Activated CD8-positive, alpha-beta memory T cell treated with anti-CD3 and anti-CD28 coated beads, Interleukin-2, amount 50 U/mL, for 4 hours (primary cell): Measurements from ENCODE around the gene ENDOU.
A peak's percentile ranks its signal among the peaks of the same experiment; 100 is the strongest.

Experiments used
- DNase-seq: peaks from one replicate; pipeline ENCODE4 v3.0.0-alpha.2; 2020

Gene ENDOU

DNA sequence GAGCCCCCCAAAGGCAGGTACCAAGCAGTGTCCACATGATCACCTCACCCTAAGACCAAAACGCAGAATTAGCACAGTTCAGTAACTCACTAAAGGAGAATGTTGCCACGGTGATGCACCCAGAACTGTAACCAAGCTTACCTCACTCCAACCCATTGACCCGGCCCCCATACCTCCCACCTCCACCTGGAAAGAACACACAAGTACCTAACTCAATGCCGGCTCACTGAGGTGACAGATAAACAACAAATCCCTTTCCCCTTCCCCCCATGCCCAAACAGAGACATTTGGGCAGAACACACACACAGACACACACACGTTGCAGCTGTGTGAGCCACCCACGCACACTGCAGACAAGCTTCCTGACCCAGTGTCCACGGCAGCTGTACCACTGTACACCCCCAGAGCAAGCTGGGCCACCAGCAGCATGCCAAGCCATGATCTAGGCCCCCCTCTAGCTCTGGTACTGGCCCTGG, 32.1 kb upstream of the ENDOU start:
- DNase-seq = no peak

DNA sequence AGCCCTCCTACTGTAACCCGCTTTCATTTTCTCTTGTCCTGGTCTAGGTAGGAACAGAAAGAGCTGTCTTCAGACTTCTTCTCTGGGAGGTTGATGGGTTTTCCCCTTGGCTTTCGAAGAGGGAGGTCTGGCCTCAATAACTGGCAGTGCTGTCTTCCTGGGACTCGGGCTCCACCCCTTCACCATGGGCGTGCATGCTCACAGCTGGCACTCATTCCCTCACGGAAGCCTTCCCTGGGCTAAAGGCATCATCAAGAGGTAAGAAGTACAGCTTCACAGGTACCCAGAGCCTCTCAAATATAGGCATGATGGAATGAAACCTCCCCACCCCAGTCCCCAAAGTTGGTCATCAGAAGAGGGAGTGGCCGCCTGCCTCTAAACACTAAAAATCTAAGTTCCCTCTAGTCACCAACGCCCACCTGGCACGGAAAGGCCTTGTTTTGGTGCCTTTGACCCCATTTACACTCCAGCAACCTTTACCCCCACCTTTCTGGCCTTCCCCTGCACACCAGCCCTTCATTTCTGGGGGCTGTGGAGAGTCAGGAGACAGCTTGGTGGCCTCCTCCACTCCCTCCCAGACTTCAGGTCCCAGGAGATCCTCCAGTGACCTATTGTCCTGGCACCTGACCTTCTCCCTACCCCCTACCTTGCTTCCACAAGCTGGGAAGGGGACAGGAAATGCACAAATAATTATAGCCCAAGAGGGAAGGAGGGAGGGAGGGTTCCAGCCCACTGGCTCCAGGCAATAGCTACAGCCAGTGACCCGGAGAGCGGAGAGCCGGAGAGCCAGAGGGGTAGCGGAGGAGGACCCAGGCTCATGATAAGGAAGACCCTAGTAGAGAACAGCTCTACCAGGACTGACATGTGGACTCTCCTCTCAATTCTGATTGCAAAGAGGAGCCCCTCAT, 30.6 kb upstream of the ENDOU start:
- DNase-seq = no peak

DNA sequence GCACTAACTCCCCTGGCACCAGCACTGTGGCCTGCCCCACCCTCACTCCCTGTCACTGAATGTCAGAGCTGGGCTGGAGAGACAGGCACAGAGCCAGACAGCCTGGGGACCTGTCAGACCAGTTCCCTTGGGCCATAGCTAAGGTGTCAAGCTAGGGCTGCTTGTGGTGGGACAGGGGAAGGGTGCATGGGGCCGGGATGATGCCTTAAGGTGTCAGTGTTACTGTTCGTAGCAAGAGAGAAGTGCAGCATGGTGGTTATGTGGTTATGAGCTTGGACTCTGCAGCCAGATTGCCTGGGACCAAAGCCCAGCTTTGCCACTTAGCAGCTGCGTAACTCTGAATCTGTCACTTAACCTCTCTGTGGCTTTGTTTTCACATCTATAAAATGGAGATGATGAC, 29.6 kb upstream of the ENDOU start:
- no peak for DNase-seq

DNA sequence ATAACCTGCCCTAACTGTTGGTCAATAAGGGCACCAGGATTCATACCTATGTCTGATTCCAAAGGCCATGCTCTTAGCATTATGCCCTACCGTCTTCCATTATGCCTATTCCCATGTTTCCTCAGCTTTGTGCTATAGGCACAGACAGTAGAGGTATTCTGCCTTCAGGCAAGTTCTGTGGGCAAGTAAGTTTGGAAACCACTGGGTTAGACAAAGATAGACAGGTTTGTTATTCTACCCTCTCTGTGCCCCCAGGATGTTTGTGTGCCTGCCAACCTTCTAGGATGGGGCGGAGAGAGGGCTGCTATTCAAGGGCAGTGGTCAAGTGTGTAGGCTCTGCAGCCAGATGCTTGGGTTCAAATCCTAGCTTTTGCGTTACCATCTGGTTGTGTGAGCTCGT, 28.8 kb upstream of the ENDOU start:
- no peak for DNase-seq

DNA sequence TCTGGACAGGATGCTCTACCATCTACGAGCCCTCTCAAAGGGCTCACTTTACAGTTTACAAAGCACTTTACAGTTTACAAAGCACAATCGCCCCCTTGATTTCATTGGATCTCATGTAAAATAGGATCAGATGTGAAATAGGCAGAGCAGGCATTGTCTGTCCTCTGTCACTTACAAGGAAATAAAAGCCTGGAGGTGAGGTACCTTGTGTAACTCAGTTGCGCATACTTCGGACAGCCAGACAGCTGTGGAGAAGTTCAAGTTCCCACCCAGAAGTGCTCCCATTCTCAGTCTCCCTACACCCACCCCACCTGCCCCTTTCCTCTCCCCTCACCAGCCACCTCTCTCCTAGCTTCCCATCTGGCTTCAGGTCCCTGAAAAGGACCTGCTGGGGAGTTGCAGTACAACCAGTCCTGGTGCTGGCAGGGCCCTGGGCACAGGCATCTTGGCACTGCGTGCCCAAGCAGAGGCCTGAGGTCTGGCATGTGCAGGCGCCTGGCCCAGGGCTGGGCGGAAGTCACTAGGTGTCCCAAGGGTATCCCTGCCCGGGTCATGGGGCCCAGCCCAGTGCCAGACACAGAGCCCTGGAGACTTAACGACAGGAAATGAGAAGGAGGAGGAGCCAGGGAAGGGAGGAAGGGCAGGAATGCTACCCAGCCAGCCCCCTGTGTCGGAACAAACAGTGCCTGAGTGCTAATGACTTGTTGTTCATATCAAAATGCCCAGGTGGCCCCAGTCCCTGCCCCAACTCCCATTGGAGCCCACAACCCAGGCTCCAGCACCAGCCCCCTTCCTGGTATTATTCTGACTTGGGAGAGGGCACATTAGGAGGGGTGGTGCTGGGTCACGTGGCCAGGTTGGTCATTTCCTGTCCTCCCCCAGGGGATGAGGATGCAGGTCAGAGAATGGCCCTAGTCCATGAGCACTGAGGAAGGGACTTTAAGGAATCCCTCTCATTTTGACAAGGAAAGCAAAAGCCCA, 28.0 kb upstream of the ENDOU start:
- DNase-seq = no peak

DNA sequence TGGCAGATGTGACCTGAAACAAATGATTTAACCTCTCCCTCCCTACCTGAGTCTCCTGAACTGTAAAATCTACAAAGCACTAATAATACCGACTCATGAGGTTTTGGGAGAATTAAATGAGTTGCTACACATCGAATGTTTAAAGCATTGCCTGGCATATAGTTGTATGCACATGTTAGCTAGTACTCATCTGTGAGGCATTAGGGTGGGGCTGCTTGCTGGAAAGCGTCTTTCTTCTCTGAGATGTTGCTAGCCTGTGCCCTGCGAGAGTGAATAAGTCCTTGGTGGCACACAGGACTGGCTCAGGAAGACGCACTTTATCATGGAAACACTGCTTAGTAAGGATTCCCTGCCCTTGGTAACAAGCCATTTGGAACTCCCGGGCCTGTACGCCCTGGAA, 27.3 kb upstream of the ENDOU start:
- no peak for DNase-seq

DNA sequence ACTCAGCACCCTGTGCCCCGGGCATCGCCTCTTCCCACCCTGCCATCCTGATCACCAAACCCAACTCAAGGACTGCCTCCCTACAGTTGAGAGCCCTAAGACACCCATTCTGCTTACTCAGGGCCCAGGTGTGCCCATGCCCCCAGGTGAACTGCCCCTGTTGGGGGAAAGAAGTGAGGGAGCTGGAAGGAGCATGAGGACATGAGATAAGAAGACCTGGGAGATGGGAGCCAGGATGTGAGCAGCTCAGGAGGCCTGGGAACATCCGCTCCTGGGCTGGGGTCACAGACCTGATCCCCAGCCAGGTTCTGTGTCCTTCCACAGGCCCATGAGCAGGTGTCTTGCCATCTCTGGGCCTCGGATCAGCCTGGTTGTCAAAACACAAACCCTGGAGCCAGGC, 26.8 kb upstream of the ENDOU start:
- DNase-seq = no peak

DNA sequence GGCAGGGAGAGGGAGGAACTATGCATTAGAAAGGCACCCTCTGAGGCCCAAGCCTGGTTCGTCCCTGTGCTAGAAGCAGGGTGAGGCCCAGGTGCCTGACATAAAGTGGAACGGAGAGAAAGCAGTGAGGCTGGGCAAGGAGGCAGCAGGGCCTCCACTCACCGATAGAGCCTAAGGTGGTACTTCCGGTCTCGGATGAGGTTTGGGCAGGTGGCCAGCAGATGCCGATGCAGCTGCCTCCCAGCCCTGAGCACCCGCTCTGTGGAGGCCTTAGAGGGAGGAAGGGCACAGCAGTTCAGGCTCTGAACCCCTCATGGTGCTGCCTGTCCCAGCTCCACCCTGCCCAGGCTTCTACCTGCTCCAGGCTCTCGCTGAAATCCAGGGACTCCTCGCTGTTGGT, 26.3 kb upstream of the ENDOU start:
- DNase-seq = no peak

DNA sequence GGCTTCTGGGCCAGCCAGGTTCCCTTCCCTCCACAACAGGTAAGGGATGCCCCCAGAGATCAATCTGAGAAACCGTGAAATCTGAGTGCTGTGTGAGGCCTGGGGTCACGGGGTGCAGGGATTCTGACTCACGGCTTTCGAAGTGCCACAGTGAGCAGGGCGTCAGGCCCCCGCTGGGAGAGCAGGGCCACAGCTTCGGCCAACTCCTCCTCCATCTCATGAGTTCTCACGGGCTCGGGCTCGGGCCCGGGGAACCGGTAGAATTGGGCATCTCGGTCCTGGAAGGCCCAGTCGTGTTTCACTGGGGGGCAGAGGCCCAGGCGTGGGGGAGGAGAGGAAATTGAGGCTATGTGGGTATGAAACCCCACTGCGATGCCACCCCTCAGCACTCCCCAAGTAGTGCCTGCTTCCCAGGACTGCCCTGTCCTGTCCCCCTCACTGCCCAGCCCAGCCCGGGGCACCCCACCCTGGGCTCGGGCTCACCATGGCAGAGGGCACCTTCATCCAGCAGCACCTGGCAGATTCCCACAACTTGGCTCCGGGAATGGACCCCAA, 25.7 kb upstream of the ENDOU start:
- DNase-seq = no peak

DNA sequence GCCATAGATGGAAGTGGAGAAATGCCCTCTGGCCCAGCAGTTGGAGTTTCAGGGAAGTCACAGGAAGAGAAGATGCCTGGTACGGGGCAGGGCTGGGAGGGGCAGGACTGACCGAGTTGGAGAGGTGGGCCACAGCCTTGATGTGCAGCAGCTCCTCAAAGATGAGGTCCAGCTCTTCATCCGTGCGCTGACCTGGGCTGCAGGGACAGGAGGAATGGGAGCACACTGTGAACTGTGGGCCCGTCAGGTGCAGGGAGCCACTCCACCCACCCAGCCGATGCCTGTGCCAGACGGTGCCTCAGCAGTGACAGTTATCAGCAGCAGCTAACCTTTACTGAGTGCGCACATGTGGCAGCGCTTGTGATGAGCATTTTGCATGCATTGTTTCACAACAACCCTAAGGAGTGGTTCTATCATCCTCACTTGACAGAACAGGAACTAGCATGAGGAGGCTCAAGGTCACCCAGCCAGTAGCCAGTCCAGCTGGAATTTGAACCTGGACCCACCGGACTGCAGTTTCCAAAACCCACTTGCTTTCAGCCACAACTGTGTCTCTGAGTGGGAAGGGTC, 25.0 kb upstream of the ENDOU start:
- DNase-seq = no peak

DNA sequence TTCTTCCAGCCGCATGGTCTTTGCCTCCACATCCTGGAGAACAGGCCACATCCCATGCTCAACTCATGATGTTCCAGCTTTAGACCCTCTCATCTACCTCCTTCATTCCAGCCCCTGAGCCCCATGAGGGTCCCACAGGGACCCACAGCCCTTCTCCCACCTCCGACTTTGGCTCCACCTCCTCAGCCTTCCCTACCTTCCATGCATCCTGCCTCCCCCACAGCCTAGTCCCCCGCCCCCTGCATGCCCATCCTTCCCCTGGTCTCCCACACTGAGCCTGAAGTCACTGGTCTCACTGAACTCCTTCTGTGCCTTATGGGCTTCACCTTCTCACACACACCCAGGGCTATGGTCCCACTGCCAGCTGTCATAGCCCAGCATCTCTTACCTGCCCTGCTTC, 23.6 kb upstream of the ENDOU start:
- no peak for DNase-seq

DNA sequence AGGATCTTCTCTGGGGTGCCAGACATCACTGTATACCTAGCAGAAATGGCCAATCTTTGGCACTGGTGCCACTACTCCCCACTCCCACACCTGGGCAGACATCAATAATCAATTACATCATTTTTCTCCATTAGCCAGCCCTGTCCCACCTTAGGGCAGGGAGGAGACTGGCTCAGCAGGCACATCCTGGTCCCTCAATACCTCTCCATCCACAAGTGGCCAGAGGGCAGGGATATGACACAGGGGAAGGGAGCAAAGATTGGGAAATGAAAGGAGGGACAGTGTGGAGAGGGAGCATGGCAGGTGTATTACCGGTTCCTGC, 23.2 kb upstream of the ENDOU start:
- DNase-seq = no peak

DNA sequence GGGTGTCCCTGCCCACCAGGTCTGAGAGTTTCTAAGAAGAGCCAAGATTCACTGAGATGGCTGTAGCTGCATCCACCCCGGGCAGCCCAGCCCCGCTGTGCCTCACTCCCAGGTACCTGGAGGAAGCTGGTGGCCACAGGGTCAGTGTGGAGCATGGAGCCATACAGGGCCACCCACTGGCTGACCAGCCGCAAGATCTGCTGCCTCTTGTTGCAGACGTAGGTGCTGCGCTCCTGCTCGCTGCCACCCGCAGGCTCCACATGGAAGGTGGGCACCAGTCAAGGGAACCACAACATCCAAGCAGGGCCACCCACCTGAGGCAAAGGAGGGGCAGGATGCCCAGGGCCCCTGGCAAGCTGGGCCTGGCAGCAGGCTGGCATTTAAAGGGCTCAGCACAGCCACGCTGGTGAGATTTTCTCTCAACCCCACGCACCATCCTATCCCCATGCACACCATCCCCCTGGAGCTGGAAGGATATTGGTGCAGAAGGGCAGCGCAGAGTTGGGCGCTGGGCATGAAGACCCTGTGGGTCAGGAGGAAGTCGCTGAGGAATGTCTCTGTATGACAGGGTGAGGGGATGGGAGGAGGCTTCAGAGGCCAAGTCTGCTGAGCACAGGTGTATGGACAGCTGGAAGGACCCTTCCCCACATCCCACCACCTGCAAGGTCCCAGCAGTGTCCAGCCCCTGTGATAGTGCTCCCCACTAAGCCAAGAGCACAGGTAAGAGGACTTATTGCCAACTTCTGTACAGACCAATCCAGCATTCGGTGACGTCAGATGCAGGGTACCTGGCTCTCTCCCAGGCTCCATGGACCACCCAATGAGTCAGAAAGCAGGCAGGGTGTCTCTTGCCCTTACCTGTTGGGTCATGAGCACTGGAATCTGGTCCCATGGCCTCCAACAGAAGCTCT, 22.6 kb upstream of the ENDOU start:
- DNase-seq = no peak

DNA sequence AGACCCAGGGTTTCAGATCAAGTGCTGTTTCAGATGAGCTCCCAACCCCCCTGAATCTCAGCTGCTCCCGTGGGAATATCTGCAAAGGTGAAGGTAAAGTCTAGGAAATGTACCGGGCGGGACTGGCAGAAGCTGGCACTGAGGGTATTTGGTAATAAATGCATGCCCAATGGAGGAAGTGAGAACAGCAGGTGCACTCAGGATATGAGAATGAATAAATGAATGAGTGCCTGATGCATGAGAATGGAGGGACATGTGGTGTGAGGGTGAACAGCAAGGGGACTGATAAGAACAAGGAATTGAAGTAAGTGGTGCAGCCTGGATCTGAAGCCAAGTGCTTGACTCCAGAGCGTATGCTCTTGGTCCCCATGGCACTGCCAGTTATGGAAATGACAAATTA, 21.8 kb upstream of the ENDOU start:
- DNase-seq = no peak

DNA sequence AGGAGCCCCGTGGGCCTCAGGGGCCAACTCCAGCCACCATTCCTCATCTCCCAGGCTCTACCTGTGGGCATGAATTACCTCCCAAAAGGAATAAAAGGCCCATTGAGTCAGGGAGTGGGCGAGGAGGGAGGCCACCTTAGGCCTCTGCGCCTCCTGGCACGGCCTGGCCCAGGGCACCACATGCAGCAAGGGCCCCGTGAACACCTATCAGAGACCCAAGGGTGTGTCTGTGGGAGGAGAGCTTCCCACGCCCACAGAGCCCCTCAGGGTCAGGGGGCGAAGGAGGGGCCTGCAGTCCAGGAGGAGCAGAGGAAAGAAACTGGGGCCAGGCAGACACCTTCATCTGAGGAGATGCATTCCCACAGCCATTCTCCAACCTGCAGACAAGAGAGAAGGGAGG, 21.2 kb upstream of the ENDOU start:
- no peak for DNase-seq

DNA sequence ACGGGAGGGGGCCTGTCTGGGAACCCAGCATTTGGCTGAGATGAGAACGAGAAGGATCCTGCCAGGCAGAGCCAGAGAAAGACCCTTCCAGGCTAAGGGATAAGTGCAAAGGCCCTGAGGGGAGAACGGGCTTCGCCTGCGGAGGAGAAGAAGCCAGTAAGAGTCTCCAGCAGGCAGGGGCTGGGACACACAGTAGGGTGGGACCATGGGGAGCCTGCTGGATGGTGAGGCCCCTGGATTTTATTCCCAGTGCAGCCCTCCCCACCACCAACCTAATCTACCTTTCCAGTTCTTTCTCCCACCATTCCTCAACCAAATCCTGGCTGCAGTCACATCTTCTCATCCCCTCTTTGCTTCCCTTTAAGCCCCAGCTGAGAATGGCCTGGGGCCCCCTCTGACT, 20.8 kb upstream of the ENDOU start:
- no peak for DNase-seq

DNA sequence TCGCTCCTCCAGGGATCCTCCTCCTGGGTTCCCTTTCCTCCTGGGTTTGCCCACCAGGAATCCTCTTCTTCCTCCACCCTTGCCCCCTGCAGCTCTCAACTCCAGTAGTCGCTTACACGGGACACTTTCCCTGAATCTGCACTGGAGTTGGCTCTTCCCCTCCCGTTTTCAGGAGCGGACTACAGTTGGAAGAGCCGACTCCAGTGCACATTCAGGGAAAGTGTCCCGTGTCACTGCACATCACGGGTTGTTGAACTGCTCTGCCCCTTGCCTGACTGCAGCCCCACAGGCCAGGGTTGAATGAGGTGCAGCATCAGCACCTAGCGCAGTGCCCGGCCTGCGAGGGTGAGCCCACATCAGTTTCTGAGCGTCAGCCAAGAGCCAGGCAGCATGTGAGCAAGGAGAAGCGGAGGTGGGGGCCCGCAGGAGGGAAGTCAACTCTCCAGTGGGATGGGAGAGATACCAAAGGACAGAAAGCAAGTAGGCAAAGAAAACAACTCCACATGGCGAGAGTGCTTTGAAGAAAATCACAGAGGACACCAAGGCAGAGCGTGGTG, 20.3 kb upstream of the ENDOU start:
- no peak for DNase-seq

DNA sequence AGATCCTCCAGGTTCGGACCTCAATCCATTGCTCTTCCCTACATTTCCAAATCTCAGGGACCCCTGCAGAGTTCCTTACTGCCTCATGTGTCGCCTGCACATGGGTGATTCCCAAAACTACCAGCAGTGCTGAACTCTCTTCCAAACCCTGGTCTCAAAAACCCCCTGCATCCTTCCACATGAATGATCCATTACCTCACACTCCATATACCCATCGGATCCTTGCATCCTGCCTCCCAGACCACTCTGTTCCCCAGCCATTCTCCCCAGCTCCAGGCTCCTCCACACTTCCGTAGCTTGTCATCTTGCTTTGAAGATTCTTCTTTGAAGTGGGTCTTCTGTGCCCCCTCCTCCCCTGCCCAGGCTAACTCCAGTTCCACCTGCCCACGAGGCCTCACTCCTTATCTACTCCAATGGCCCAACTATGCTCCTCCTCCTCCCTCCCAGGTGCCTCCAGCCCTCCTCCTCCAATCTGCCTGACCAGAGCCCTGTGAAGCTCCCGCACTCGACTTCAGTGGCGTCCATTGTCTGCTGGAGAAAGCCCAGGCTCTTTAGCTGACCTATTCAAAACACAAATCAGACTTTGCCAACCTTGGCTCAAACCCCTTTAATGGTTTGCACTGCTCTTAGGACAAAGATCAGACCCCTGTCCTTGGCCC, 19.6 kb upstream of the ENDOU start:
- DNase-seq = no peak

DNA sequence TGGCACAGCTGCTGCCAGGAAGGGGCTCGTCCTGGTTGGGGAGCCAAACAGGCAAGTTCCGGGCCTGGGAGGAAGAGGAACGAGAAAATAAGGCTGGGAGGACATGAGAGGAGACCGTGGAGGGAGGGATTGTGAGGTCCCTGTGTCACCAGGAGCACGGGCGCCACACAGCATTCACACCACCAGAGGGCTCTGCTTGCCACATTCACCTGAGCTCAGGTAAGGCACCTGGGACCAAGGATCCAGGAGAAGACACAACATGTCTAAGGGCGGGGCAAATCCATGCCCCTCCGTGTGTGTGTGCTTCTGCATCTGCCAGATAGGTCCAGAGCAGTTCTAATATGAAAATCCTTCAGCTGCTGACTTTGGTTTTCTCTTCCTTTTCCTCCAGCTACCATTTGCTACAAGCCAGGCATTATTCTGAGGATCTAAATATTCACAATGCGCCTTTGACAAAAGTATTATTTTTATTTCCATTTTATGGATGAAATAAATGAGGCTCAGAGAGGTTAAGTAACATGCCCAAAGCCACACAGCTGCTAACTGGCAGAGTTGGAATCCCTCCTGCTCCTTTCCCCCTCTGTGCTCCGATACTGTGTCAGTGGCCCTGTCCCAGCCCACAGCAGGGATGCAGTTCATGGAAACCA, 18.8 kb upstream of the ENDOU start:
- DNase-seq = peak; percentile 69

DNA sequence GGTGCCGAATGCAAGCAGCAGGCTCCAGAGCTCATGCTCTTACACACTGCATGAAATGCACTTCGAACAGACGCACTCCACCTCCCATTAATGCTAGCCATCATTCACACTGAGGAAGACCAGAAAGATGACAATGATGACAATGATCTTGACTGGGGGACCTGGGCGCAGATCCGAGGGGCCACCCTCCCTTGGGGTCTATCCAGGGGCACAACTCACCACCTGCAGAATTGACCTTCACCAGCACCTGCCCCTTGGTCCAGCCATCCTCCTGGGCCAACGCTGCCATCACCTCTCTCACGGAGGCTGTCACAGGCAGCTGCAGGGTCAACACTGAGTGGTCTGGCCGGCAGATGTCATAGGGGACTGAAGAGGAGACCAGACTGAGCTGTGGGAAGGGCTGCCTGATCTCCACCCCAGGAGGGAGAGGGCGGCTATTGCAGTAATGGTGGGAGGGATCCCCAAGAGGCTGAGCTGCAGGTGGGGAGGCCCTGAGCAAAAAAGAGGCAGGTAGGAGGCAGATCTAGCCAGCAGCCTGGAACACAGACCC, 18.1 kb upstream of the ENDOU start:
- no peak for DNase-seq
